Frontal cortex (tissue), 4 donors: Measurements from ENCODE around the gene MYT1. TPM values are rescaled to one million over a fixed set of nuclear protein-coding genes. Genes with fewer than 3 reads are reported as not detected.
"Not testable (repeated sequence)": the region's sequence is repeated elsewhere in the genome, so short reads cannot be mapped to it uniquely, and the experiment has no call there.

Experiments
- DNase-seq, 2 donors: peaks; one replicate each; pipeline ENCODE4 v3.0.0; 2012; ENCODE audit warnings: low spot score in 2 of 2
- FAIRE-seq: peaks from 2 replicates; lab custom pipeline; 2012; peaks lifted over from hg19 to GRCh38; lab: Jason Lieb, UNC
- small RNA-seq: library from RNA; depleted of rRNA; stranded (forward); fragments of <200 nt; gene quantifications from one replicate; pipeline ENCODE3, GENCODE V24; 2014
- total RNA-seq: library from RNA; depleted of rRNA; stranded (reverse); fragments of >200 nt; gene quantifications from one replicate; pipeline ENCODE4 v1.2.3, GENCODE V29; 2014
- donor health status: control.
- donor health status: control.
- donor health status: control.

Gene MYT1
- total RNA-seq, 1 donor from 2014 or later = 6.9 TPM

- no peak for FAIRE-seq
Measured at GRCh38 chr20:64283646-64284045, 119.4 kb downstream of the MYT1 start.

GRCh38 chr20:64285579-64286446 is 121.6 kb downstream of the MYT1 start:
- not testable (repeated sequence) for FAIRE-seq, DNase-seq

More at GRCh38 chr20:64283646-64284045, 119.4 kb downstream of the MYT1 start:
- DNase-seq = no peak

DNA sequence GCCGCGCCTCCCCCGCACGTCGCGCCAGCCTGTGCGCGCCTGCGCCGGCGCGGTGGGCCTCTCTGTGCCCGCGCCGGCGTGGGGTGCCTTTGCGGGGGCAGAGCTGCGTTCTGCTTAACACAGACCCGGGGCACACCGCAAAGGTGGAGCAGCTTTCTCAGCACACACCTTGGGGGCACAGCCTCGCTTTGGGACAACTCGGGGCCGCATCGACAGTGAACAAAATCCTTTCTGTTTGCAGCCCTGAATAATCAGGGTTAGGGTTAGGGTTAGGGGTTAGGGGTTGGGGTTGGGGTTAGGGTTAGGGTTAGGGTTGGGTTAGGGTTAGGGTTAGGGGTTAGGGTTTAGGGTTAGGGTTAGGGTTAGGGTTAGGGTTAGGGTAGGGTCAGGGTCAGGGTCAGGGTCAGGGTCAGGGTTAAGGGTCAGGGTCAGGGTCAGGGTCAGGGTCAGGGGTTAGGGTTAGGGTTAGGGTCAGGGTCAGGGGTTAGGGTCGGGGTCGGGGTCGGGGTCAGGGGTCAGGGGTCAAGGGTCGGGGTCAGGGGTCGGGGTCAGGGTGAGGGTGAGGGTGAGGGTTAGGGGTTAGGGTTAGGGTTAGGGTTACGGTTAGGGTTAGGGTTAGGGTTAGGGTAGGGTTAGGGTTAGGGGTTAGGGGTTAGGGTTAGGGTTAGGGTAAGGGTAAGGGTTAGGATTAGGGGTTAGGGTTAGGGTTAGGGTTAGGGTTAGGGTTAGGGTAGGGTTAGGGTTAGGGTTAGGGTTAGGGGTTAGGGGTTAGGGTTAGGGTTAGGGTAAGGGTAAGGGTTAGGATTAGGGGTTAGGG is 122.4 kb downstream of the MYT1 start:
- DNase-seq, FAIRE-seq: not testable (repeated sequence)

DNA sequence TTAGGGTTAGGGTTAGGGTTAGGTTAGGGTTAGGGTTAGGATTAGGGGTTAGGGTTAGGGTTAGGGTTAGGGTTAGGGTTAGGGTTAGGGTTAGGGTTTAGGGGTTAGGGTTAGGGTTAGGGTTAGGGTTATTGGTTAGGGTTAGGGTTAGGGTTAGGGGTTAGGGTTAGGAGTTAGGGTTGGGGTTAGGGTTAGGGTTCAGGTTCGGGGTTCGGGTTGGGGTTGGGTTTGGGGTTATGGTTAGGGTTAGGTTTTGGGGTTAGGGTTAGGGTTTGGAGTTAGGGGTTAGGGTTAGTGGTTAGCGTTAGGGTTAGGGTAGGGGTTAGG is 123.0 kb downstream of the MYT1 start:
- not testable (repeated sequence) for DNase-seq

More for the DNA sequence above, 123.0 kb downstream of the MYT1 start:
- not testable (repeated sequence) for FAIRE-seq

Small RNA genes within 50 kb of the gene (small RNA-seq; reads per million reads assigned to genes)
- gene AL137028.2 = not detected

Other genes starting within 250 kb of the MYT1 start
- 14.3 TPM for gene UCKL1, start 208.0 kb upstream of the MYT1 start, total RNA-seq
- 15.9 TPM for gene ZNF512B, start 194.5 kb upstream of the MYT1 start, total RNA-seq
- 5.7 TPM for gene SAMD10, start 184.8 kb upstream of the MYT1 start, total RNA-seq
- gene PRPF6, start 183.3 kb upstream of the MYT1 start, total RNA-seq = 81.9 TPM
- 1.2 TPM for gene C20orf204, start 128.3 kb upstream of the MYT1 start, total RNA-seq
- gene SOX18, start 114.8 kb upstream of the MYT1 start, total RNA-seq = 0.41 TPM
- gene TCEA2, start 101.3 kb upstream of the MYT1 start, total RNA-seq = 36.7 TPM
- gene RGS19, start 84.9 kb upstream of the MYT1 start, total RNA-seq = 7.7 TPM
- gene OPRL1, start 84.4 kb upstream of the MYT1 start, total RNA-seq = 13.5 TPM
- gene LKAAEAR1, start 80.1 kb upstream of the MYT1 start, total RNA-seq = 2.9 TPM
- 0.41 TPM for gene NPBWR2, start 56.9 kb upstream of the MYT1 start, total RNA-seq
- 118 TPM for gene PCMTD2, start 91.3 kb downstream of the MYT1 start, total RNA-seq